ENCODE data around the gene DUOX2.
"Not testable (repeated sequence)": the region's sequence is repeated elsewhere in the genome, so short reads cannot be mapped to it uniquely, and the experiment has no call there.

DUOX2 gene

DNA sequence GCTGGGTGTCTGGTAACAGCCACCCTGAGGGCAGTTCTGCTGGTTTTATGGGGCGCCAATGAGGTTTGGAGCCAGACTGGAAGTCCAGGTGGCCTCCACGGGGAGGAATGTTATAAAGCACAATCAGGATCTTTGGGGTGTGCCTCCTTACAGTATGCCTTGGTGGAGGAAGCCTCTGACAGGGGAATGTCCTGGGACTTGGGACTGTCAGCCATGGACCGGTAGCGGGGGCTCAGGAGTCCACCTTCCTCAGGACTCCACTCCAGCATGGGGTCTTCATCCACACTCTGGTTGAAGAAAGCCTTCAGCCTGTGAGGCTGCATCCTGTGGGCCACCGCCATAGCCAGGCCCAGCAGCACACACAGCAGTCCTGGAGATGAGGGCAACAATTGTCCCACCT lies 5.0 kb upstream of the DUOX2 start:
- DNase-seq (ENCODE audit: low read depth) = no peak

GRCh38 chr15:45118131-45118588 lies 4.2 kb upstream of the DUOX2 start:
- DNase-seq (ENCODE audit: low read depth) = peak; percentile 86

DNA sequence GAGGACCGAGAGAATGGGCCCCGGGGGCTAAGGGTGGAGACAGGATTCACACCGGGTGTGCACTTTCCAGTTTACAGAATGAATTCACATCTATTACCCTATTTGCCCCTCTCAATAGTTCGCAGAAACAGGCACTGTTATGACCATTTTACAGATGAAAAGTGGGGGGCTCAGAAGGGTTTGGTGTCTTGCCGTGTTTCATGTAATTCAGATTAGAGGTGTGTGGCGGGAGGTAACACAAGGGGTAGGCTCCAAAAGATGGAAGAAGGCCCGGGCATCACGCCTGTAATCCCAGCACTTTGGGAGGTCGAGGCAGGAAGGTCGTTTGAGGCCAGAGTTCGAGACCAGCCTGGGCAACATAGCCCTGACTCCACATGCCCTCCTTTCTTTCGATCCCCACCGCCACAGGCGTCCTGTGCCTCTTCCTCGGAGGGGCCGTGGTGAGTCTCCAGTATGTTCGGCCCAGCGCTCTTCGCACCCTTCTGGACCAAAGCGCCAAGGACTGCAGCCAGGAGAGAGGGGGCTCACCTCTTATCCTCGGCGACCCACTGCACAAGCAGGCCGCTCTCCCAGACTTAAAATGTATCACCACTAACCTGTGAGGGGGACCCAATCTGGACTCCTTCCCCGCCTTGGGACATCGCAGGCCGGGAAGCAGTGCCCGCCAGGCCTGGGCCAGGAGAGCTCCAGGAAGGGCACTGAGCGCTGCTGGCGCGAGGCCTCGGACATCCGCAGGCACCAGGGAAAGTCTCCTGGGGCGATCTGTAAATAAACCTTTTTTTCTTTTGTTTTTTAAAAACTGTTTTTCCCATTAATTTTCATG lies 3.5 kb upstream of the DUOX2 start:
- DNase-seq (ENCODE audit: low read depth) = no peak

- no peak for DNase-seq (ENCODE audit: low read depth)
Measured at GRCh38 chr15:45116482-45117307, 2.7 kb upstream of the DUOX2 start.

DNA sequence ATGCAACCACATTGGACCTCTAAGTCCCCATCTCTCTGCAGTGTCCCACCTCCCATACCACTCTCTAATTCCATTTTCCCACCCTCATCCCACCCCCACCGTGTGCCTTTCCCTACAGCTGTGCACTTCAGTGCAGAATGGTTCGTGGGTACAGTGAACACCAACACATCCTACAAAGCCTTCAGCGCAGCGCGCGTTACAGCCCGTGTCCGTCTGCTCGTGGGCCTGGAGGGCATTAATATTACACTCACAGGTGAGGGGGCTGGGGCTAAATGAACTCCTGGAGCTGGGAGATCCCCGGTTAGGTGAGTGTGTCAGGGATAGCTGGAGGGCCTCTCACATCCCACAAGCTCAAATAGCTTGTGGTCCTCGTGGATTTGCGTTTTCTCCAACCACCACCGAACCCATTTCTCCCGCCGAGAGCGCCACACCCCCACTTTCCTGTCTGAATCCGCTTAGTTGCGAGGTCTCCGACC lies 2.1 kb upstream of the DUOX2 start:
- no peak for DNase-seq (ENCODE audit: low read depth)

GRCh38 chr15:45115312-45115820 lies 1.4 kb upstream of the DUOX2 start:
- DNase-seq (ENCODE audit: low read depth) = no peak

DNA sequence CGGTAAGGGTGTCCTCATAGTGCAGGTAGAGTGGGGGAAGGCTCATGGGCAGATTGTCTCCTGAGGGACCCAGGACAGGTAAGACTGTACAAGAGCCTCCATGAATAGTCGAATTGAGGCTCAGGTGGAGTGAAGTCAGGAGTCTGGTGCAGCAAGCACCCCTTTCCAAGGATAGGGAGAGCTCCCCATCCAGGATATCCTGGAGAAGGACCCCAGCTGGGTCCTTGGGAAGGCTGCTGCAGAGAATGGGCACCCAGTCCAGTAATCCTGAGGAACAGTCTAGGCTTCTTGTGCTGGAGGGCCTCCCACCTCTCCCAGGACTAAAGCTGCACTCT lies 746 bp upstream of the DUOX2 start:
- DNase-seq (ENCODE audit: low read depth) = no peak

DNA sequence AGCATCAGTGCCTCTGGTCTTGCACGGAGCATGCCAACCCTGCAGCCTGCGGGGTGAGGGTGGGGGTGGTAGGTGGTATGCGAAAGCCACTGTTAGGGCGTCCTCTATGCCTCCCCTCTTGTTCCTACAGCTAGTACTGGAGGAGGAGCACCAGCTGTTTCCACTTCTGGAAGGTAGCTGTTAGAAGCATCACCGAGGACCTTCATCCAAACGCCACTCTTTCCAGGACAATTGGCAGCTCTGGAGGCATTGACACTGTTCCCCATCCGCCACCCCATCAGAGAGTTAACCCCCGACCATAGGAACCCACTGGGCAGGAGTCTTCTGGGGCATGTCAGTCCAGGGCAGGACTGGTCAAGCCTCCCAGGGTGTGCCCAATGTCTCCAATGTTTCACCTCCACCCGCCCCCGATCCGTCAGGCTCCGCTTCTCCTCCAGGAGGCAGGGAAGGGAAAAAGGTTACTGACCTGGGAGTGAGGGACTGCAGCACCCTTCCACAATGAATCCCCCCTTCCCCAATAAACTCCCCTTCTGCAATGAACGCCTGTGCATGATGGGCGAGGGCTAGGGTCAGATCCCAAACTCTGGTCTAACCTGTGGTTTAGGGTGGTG lies 487 bp downstream of the DUOX2 start:
- no peak for DNase-seq (ENCODE audit: low read depth)

DNA sequence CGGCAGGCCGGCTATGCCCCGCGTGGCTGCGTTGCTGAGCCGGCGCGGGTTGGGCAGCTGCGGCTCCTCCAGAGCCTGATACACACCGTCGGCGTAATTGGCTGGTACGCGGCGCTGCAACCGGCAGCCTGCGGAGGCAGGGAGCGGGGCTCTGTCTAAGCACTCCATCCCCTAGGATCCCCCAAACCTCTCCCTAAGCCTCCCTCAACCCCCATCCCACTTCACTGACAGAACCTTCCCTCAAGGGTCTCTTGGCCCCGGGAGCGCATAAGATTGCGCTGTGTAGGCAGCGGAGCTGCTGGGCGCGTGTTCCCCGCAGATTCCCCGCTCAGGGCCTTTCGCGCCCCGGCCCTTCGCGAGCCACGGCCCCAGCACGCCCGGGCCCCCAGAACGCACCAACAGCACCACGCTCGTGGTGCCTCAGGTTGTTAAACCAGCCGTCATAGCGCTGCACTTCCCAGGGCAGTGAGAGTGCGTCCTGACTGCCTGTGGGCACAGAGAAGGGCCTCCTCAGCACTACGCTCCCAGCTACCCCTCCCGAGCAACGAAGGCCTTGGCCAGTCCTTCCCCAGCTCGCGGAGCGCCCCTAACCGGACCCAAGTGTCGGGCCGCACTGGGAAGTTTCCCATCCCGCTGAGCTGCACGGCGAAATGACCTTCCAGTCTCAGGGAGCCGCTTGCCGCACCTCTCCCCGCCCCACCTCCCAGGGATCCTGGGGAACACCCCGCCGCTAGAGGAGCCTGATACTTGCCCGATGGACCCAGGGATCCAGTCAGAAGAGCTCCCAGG lies 1.2 kb downstream of the DUOX2 start:
- no peak for DNase-seq (ENCODE audit: low read depth)

GRCh38 chr15:45112143-45112590 lies 1.8 kb downstream of the DUOX2 start:
- no peak for DNase-seq (ENCODE audit: low read depth)

DNA sequence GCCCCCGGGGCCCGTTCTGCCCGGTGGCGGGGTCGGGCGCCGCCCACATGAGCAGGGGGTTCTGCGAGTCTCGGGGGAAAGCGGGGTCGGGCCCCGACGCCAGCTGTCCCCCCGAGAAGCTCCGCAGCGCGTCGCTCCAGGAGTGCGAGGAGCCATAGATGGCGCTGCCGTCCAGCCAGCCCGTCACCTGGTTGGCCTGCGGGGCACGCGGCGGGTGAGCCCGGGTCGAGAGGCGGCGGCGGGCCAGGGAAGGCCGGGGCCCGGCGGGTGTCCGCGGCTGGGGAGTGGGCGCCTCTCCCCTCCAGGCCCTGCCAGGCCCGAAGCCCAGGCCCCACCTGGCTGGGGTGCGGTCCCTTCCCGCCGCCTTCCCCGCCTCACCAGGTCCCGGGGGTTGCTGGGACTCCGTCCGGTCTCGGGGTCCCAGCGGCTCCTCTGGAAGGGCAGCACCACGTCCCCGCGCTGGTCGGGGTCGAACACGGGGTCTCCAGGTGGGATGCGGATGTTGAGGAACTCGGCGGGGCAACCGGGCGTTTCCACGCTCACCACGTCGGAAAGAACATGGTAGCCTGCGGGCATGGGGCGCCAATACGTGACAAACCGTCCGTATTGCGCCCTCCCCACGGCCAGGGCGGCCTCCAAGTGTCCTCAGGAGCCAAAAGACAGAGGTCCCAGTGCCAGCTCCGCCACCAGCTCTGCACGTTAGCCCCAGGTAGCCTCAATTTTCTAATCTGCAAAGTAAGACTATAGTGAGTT lies 2.4 kb downstream of the DUOX2 start:
- no peak for DNase-seq (ENCODE audit: low read depth)

GRCh38 chr15:45110256-45110820 lies 3.6 kb downstream of the DUOX2 start:
- no peak for DNase-seq (ENCODE audit: low read depth)

GRCh38 chr15:45107941-45108630 lies 5.9 kb downstream of the DUOX2 start:
- no peak for DNase-seq (ENCODE audit: low read depth)

GRCh38 chr15:45106002-45106790 lies 7.8 kb downstream of the DUOX2 start:
- no peak for DNase-seq (ENCODE audit: low read depth)

DNA sequence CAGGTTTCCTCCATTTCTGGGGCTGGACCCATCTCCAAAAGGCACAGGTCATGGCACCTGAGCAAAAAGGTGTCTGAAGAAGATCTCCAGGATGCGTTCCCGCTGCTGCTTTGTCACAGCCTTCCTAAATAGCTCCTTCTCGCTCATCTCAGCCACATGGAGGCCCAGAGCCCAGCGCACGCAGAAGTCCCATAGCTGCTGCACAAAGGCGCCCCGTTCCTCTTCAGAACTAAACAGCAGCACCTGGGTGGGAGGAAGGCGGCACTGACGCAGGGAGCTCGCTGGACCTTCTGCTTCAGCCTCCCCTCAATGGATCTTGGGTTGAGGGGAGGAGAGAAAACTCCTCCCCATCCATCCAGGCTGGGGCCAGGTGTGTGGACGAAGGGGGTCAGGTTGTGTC lies 8.4 kb downstream of the DUOX2 start:
- DNase-seq (ENCODE audit: low read depth) = no peak

DNA sequence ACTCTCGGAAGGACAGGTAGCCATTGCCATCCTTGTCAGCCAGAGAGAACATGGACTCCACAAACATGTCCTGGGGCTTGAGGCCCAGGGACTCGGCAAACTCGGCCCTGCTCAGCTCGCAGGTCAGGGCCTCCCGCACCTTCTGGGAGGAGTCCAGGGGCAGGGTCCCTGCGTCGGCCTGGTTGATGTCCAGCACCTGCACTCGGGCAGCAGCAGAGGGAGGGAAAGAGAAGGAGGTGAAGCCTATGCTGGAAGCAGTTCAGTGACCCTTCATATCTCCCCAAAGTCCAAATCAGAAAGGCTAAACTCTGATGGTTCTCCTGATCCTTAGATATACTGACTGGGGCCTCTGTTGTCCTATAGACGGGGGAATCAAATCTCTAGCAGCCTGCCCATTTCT lies 9.8 kb downstream of the DUOX2 start:
- DNase-seq (ENCODE audit: low read depth) = not testable (repeated sequence)

DNA sequence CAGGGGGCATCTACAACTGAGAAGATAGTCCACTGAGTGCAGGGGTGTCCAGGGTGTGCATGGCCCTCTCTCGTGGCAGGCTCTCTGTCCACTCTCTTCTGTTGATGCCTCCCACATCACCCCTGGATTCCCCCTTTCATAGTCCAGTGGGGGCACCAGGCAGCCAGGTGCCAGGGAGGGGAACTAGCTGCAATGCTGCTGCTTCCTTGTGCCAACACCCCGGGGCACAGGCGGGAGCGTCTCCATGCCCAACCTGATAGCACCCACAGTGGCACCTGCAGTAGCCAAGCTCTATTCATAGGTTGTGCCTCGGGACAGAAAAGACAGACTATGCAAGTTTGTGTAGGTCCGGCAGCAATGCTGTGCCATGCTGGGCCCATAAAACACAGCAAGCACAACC lies 11.7 kb downstream of the DUOX2 start:
- DNase-seq (ENCODE audit: low read depth) = no peak

- DNase-seq (ENCODE audit: low read depth) = no peak
Measured at GRCh38 chr15:45101749-45102148, 12.2 kb downstream of the DUOX2 start.

Measured in ELR (cell line).